Measurements from ENCODE around the gene UHRF1.
"Not testable (repeated sequence)": the region's sequence is repeated elsewhere in the genome, so short reads cannot be mapped to it uniquely, and the experiment has no call there.

The UHRF1 gene

GRCh38 chr19:4896372-4896771, 12.9 kb upstream of the UHRF1 start:
- no peak overlapping the region for H3K9ac ChIP-seq (ENCODE audit: low read length)
- H4K20me1 ChIP-seq (ENCODE audit: insufficient read depth, low read length), result no peaks in the 10 kb centered on the region
- no peaks in the 10 kb centered on the region for H3K27me3 ChIP-seq (ENCODE audit: insufficient read depth, low read length)
- H3K9me3 ChIP-seq (ENCODE audit: low read length), result no peaks in the 10 kb centered on the region
- H3F3A ChIP-seq (ENCODE audit: insufficient read depth, low read length), result no peaks in the 10 kb centered on the region
- no peak overlapping the region for H3K4me2 ChIP-seq (ENCODE audit: low read length)
- no peak overlapping the region for H3K27ac ChIP-seq (ENCODE audit: low read depth, low read length, poor library complexity, severe bottlenecking)
- H3K79me2 ChIP-seq (ENCODE audit: insufficient read depth, low read length), result no peaks in the 10 kb centered on the region
- no peak overlapping the region for H3K4me3 ChIP-seq (ENCODE audit: low read depth, low read length, poor library complexity, severe bottlenecking)
- no peak for TF ChIP-seq CTCF (IDR thresholded peaks at IDR 0.05; ENCODE audit: low read length)
- TF ChIP-seq EZH2 (IDR thresholded peaks at IDR 0.05; ENCODE audit: borderline replicate concordance, low read length), result no peak
- H3K4me1 ChIP-seq (ENCODE audit: insufficient read depth, low read length, severe bottlenecking), result peaks cover 15% of the 10 kb centered on the region
- no peaks in the 10 kb centered on the region for H3K36me3 ChIP-seq (ENCODE audit: insufficient read depth, low read length)
- no peaks in the 10 kb centered on the region for H3K9me2 ChIP-seq (ENCODE audit: low read depth, low read length)
- H2AFZ ChIP-seq (ENCODE audit: low read length), result no peak overlapping the region

GRCh38 chr19:4897146-4897545, 12.2 kb upstream of the UHRF1 start:
- Histone ChIP-seq H2AFZ (ENCODE audit: low read length) (no peak overlapping the region), H3K4me2 (ENCODE audit: low read length) (no peak overlapping the region), H3K4me1 (ENCODE audit: insufficient read depth, low read length, severe bottlenecking) (peaks cover 15% of the 10 kb centered on the region), H3F3A (ENCODE audit: insufficient read depth, low read length) (no peaks in the 10 kb centered on the region), H3K36me3 (ENCODE audit: insufficient read depth, low read length) (no peaks in the 10 kb centered on the region), H3K9me2 (ENCODE audit: low read depth, low read length) (no peaks in the 10 kb centered on the region), H3K9ac (ENCODE audit: low read length) (no peak overlapping the region), H4K20me1 (ENCODE audit: insufficient read depth, low read length) (no peaks in the 10 kb centered on the region), H3K4me3 (ENCODE audit: low read depth, low read length, poor library complexity, severe bottlenecking) (no peak overlapping the region), H3K27me3 (ENCODE audit: insufficient read depth, low read length) (no peaks in the 10 kb centered on the region), H3K79me2 (ENCODE audit: insufficient read depth, low read length) (no peaks in the 10 kb centered on the region), H3K9me3 (ENCODE audit: low read length) (no peaks in the 10 kb centered on the region), H3K27ac (ENCODE audit: low read depth, low read length, poor library complexity, severe bottlenecking) (no peak overlapping the region)
- TF ChIP-seq CTCF (IDR thresholded peaks at IDR 0.05; ENCODE audit: low read length) (no peak), EZH2 (IDR thresholded peaks at IDR 0.05; ENCODE audit: borderline replicate concordance, low read length) (no peak)

DNA sequence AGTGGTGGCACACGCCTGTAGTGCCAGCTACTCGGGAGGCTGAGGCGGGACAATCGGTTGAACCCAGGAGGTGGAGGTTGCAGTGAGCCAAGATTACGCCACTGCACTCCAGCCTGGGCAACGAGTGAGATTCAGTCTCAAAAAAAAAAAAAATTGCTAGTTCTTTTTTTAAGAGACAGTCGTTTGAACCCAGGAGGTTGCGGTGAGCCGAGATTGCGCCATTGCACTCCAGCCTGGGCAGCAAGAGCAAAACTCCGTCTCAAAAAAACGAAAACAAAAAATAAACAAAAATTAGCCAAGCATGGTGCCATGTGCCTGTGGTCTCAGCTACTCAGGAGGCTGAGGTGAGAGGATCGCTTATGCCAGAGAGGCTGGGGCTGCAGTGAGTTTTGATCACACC, 8.4 kb upstream of the UHRF1 start:
- H3K9me3 ChIP-seq (ENCODE audit: low read length); H3K9ac ChIP-seq (ENCODE audit: low read length); H3K27me3 ChIP-seq (ENCODE audit: insufficient read depth, low read length); H4K20me1 ChIP-seq (ENCODE audit: insufficient read depth, low read length); H3K36me3 ChIP-seq (ENCODE audit: insufficient read depth, low read length); H3K4me2 ChIP-seq (ENCODE audit: low read length); H3K79me2 ChIP-seq (ENCODE audit: insufficient read depth, low read length); H2AFZ ChIP-seq (ENCODE audit: low read length); H3K9me2 ChIP-seq (ENCODE audit: low read depth, low read length); H3K4me3 ChIP-seq (ENCODE audit: low read depth, low read length, poor library complexity, severe bottlenecking); H3F3A ChIP-seq (ENCODE audit: insufficient read depth, low read length): not testable (repeated sequence)
- Histone ChIP-seq H3K27ac (ENCODE audit: low read depth, low read length, poor library complexity, severe bottlenecking) (peak overlapping the region; percentile 71), H3K4me1 (ENCODE audit: insufficient read depth, low read length, severe bottlenecking) (peaks cover 12% of the 10 kb centered on the region)

- Histone ChIP-seq H3K27me3 (ENCODE audit: insufficient read depth, low read length) (no peaks in the 10 kb centered on the region), H4K20me1 (ENCODE audit: insufficient read depth, low read length) (no peaks in the 10 kb centered on the region), H3K4me2 (ENCODE audit: low read length) (no peak within 1 kb of the TSS), H3K27ac (ENCODE audit: low read depth, low read length, poor library complexity, severe bottlenecking) (no peak within 1 kb of the TSS), H3K9me3 (ENCODE audit: low read length) (no peaks in the 10 kb centered on the region), H3K9me2 (ENCODE audit: low read depth, low read length) (no peaks in the 10 kb centered on the region), H3K4me1 (ENCODE audit: insufficient read depth, low read length, severe bottlenecking) (peaks cover 16% of the 10 kb centered on the region), H3F3A (ENCODE audit: insufficient read depth, low read length) (no peaks in the 10 kb centered on the region), H3K9ac (ENCODE audit: low read length) (no peak within 1 kb of the TSS), H3K36me3 (ENCODE audit: insufficient read depth, low read length) (no peaks in the 10 kb centered on the region), H3K4me3 (ENCODE audit: low read depth, low read length, poor library complexity, severe bottlenecking) (no peak within 1 kb of the TSS), H3K79me2 (ENCODE audit: insufficient read depth, low read length) (no peaks in the 10 kb centered on the region), H2AFZ (ENCODE audit: low read length) (no peak within 1 kb of the TSS)
- no peak for TF ChIP-seq CTCF (IDR thresholded peaks at IDR 0.05; ENCODE audit: low read length)
- no peak for TF ChIP-seq EZH2 (IDR thresholded peaks at IDR 0.05; ENCODE audit: borderline replicate concordance, low read length)
These were observed 6.5 kb upstream of the UHRF1 start, which contains the start of gene ARRDC5 for GRCh38 chr19:4902796-4903195. Gene ARRDC5 (minus strand): TSS chr19:4902896. CDS start chr19:4902825, 71 bp downstream.

Measured in OCI-LY1 (cell line).